ENCODE data around the gene EYS.

EYS gene

GRCh38 chr6:65295812-65296211 lies 411.2 kb downstream of the EYS start:
- DNase-seq (ENCODE audit: low spot score): no peak
- no peak for TF ChIP-seq CTCF (IDR thresholded peaks at IDR 0.05; ENCODE audit: extremely low read depth, missing control alignments)

GRCh38 chr6:65289491-65289890 lies 417.5 kb downstream of the EYS start:
- TF ChIP-seq CTCF (IDR thresholded peaks at IDR 0.05; ENCODE audit: extremely low read depth, missing control alignments): no peak
- DNase-seq (ENCODE audit: low spot score): no peak

GRCh38 chr6:65285275-65285674 lies 421.8 kb downstream of the EYS start:
- TF ChIP-seq CTCF (IDR thresholded peaks at IDR 0.05; ENCODE audit: extremely low read depth, missing control alignments): no peak
- no peak for DNase-seq (ENCODE audit: low spot score)

- DNase-seq (ENCODE audit: low spot score): no peak
- no peak for TF ChIP-seq CTCF (IDR thresholded peaks at IDR 0.05; ENCODE audit: extremely low read depth, missing control alignments)
Measured at GRCh38 chr6:65280060-65280459, 427.0 kb downstream of the EYS start.

GRCh38 chr6:65262241-65262640 lies 444.8 kb downstream of the EYS start:
- TF ChIP-seq CTCF (IDR thresholded peaks at IDR 0.05; ENCODE audit: extremely low read depth, missing control alignments): no peak
- DNase-seq (ENCODE audit: low spot score): no peak

GRCh38 chr6:65259982-65260381 lies 447.0 kb downstream of the EYS start:
- DNase-seq (ENCODE audit: low spot score): no peak
- no peak for TF ChIP-seq CTCF (IDR thresholded peaks at IDR 0.05; ENCODE audit: extremely low read depth, missing control alignments)

- no peak for TF ChIP-seq CTCF (IDR thresholded peaks at IDR 0.05; ENCODE audit: extremely low read depth, missing control alignments)
- DNase-seq (ENCODE audit: low spot score): no peak
Measured at GRCh38 chr6:65259059-65259458, 448.0 kb downstream of the EYS start.

All from GM20000 (cell line).